Spleen (tissue), 7 donors: Measurements from ENCODE around the gene USB1.

Experiments used
- POLR2A ChIP-seq, 3 donors: fragments of 450-650 bp; IDR thresholded peaks; one replicate each; pipeline ENCODE4 v1.5.1; 2017; ENCODE audit warnings: antibody characterized with exemption in 3 of 3, mild to moderate bottlenecking in 1 of 3
- TF ChIP-seq, protein P1 (sequence below), 11 experiments: fragments of 200-600 bp in 7 of 11; fragments of 450-650 bp in 4 of 11; sonication (generic) in 4 of 11; IDR thresholded peaks in 8 of 11; conservative IDR thresholded peaks in 3 of 11; 1 replicate in 7 of 11; 2 replicates in 4 of 11; pipeline versions ENCODE4 v1.4.0 to v1.8.0; 2016 to 2021; ENCODE audit warnings: antibody characterized with exemption in 11 of 11, inconsistent platforms in 4 of 11, mild to moderate bottlenecking in 1 of 11
- donor health status: DM: no; HTN: no; CAD: no; lungs with moderate emphysema.
- donor health status: DM: no; HTN: no; CAD: no.
- donor health status: DM: no; HTN: no; CAD: no.

DNA sequence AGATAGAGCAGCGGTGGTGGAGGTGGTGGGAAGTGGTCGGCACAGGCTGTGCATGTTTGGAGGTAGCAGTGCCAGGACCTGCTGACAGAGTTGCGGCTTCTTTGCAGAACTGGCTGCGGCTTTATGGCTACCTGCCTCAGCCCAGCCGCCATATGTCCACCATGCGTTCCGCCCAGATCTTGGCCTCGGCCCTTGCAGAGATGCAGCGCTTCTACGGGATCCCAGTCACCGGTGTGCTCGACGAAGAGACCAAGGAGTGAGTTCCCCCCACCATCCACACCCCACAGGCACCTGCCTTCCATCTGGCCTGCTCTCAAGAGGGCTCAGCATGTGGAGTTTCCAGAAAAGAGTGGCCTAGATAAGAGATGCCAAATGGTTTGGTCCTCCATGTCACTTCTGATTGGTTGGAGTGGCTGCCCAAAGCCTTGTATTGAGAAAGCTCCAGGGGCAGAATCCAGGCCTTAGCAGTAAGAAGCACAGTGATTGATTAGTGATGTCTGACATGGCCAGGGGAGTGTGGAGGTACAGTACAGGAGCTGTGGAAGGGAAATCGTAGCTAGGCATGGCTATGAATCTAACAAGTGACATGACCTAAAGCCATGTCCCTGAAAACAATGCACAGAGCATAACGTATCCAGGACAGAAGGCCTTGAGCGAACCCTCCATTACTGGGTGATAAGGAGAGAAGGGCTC is 36.3 kb downstream of the USB1 start:
- TF ChIP-seq, protein P1, sequence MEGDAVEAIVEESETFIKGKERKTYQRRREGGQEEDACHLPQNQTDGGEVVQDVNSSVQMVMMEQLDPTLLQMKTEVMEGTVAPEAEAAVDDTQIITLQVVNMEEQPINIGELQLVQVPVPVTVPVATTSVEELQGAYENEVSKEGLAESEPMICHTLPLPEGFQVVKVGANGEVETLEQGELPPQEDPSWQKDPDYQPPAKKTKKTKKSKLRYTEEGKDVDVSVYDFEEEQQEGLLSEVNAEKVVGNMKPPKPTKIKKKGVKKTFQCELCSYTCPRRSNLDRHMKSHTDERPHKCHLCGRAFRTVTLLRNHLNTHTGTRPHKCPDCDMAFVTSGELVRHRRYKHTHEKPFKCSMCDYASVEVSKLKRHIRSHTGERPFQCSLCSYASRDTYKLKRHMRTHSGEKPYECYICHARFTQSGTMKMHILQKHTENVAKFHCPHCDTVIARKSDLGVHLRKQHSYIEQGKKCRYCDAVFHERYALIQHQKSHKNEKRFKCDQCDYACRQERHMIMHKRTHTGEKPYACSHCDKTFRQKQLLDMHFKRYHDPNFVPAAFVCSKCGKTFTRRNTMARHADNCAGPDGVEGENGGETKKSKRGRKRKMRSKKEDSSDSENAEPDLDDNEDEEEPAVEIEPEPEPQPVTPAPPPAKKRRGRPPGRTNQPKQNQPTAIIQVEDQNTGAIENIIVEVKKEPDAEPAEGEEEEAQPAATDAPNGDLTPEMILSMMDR (IDR thresholded peaks at IDR 0.05 in 8 of 11, conservative IDR thresholded peaks at IDR 0.05 in 3 of 11): no peak
- no peak for TF ChIP-seq POLR2A (IDR thresholded peaks at IDR 0.05)
